SJCRH30 (cell line): ENCODE measurements around the gene DYSF. TPM values are rescaled to one million over a fixed set of nuclear protein-coding genes. Genes with fewer than 3 reads are reported as not detected.

Experiments used
- DNase-seq, 2 experiments: peaks; one replicate each; pipeline ENCODE4 v3.0.0-alpha.2; 2015 to 2020
- H3K27ac ChIP-seq: fragments of 250-450 bp; sonication (Bioruptor Pico); 2 replicates; pipeline ENCODE4 v1.5.1; 2020; ENCODE audit warnings: mild to moderate bottlenecking, moderate library complexity
- H3K27me3 ChIP-seq: fragments of 250-450 bp; sonication (Bioruptor Pico); 2 replicates; pipeline ENCODE4 v1.5.1; 2020; ENCODE audit warnings: mild to moderate bottlenecking, moderate library complexity
- H3K36me3 ChIP-seq: fragments of 250-450 bp; sonication (Bioruptor Pico); 2 replicates; pipeline ENCODE4 v1.5.1; 2020; ENCODE audit warnings: mild to moderate bottlenecking, moderate library complexity
- H3K4me1 ChIP-seq: fragments of 250-450 bp; sonication (Bioruptor Pico); 2 replicates; pipeline ENCODE4 v1.5.1; 2020; ENCODE audit warnings: mild to moderate bottlenecking, moderate library complexity
- H3K4me3 ChIP-seq: fragments of 250-450 bp; sonication (Bioruptor Pico); 2 replicates; pipeline ENCODE4 v1.5.1; 2020; ENCODE audit warnings: mild to moderate bottlenecking, moderate library complexity
- H3K9me3 ChIP-seq: fragments of 250-450 bp; sonication (Bioruptor Pico); replicated peaks from 2 replicates; pipeline ENCODE4 v1.5.1; 2020; ENCODE audit warnings: mild to moderate bottlenecking, moderate library complexity
- total RNA-seq: library from RNA; depleted of rRNA; stranded (reverse); fragments of >200 nt; shearing (Covaris generic); gene quantifications from 2 replicates; pipeline ENCODE4 v1.2.3, GENCODE V29; 2014

The DYSF gene
- total RNA-seq, 1 experiment from 2014 or later = 15.2 TPM

GRCh38 chr2:71601136-71602114 lies 148.1 kb downstream of the DYSF start:
- H3K4me3 ChIP-seq = no peak overlapping the region
- no peak overlapping the region for H3K27ac ChIP-seq
- no peaks in the 10 kb centered on the region for H3K27me3 ChIP-seq
- no peaks in the 10 kb centered on the region; the same call in 1 of the 2 replicates for H3K36me3 ChIP-seq
- H3K9me3 ChIP-seq = no peaks in the 10 kb centered on the region
- no peaks in the 10 kb centered on the region for H3K4me1 ChIP-seq
- DNase-seq = no peak

DNA sequence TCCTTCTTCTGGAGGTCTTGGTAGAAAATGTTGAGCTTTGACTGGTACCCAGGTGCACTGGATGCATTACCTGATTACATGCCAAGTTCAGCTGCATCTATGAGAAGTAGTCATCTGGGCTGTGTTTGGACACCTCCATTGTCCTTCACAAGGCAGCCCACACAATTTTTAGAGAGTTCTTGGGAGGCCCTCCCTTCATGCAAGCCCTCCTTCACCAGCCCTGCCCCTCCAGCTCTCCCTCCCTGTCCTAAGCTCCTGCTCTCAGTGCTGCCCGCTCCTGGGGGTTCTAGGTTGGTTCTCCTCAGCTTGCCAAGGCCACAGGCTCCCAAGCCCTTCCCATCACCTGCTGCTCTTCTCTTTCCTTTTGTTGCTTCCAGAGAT lies 148.7 kb downstream of the DYSF start:
- H3K27ac ChIP-seq = no peak overlapping the region
- no peaks in the 10 kb centered on the region for H3K4me1 ChIP-seq
- no peaks in the 10 kb centered on the region for H3K9me3 ChIP-seq
- DNase-seq = no peak
- H3K36me3 ChIP-seq = no peaks in the 10 kb centered on the region; the same call in 1 of the 2 replicates
- no peaks in the 10 kb centered on the region for H3K27me3 ChIP-seq
- no peak overlapping the region for H3K4me3 ChIP-seq

GRCh38 chr2:71602581-71602980 lies 149.2 kb downstream of the DYSF start:
- Histone ChIP-seq H3K4me1 (no peaks in the 10 kb centered on the region), H3K9me3 (no peaks in the 10 kb centered on the region), H3K36me3 (no peaks in the 10 kb centered on the region; the same call in 1 of the 2 replicates), H3K27ac (no peak overlapping the region), H3K27me3 (no peaks in the 10 kb centered on the region), H3K4me3 (no peak overlapping the region)
- no peak for DNase-seq

DNA sequence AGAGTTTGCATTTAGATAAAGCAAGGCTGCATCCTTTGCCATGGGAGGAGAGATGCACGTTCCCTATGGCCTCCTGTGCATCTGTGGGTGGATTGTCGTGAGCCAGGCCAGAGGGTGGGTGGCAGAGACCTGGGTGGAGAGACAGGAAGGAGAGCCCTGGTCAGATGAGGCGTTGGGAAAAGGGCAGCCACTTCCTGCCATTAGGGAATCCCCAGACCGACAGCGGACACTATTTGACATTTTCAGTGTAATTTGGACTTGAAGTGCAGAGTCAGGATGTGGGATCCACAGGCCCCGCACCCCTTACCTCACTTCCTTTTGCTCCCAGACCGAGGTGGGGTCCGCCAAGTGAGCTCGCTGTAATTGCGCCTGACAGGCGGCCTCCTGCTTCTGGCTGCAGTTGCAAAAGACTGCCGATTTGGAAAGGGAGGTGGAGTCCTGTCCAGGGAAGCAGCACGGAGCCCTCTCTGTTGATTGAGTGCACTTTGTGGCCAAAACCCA lies 150.0 kb downstream of the DYSF start:
- no peak overlapping the region for H3K27ac ChIP-seq
- no peaks in the 10 kb centered on the region; the same call in 1 of the 2 replicates for H3K36me3 ChIP-seq
- no peak overlapping the region for H3K4me3 ChIP-seq
- no peak for DNase-seq
- H3K27me3 ChIP-seq = no peaks in the 10 kb centered on the region
- H3K4me1 ChIP-seq = no peaks in the 10 kb centered on the region
- H3K9me3 ChIP-seq = no peaks in the 10 kb centered on the region

- Histone ChIP-seq H3K27me3 (no peaks in the 10 kb centered on the region), H3K4me1 (no peaks in the 10 kb centered on the region), H3K27ac (no peak overlapping the region), H3K4me3 (no peak overlapping the region), H3K9me3 (no peaks in the 10 kb centered on the region), H3K36me3 (no peaks in the 10 kb centered on the region; the same call in 1 of the 2 replicates)
- no peak for DNase-seq
These were observed 150.7 kb downstream of the DYSF start for GRCh38 chr2:71603851-71604725.

DNA sequence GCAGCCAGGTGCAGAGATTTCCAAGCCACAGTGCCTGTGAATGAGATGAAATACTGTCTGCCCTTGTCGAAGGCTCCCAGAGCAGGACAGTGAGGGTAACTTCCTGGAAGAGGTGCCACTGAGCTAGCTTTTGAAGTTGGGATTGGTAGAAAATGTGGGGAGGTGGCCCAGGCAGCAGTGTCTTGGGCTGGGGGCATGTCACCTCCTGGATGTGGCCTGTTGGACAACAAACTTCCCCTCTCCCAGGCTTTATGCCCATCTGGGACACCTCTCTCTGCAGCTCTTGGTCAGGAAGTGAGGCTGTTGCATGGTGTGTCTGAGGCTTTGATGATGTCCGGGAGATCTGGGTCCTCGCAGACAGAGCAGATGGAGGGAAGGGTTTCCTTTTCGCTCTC lies 151.4 kb downstream of the DYSF start:
- Histone ChIP-seq H3K9me3 (no peaks in the 10 kb centered on the region), H3K27me3 (no peaks in the 10 kb centered on the region), H3K27ac (no peak overlapping the region), H3K4me3 (no peak overlapping the region), H3K4me1 (no peaks in the 10 kb centered on the region), H3K36me3 (no peaks in the 10 kb centered on the region; the same call in 1 of the 2 replicates)
- DNase-seq = no peak

DNA sequence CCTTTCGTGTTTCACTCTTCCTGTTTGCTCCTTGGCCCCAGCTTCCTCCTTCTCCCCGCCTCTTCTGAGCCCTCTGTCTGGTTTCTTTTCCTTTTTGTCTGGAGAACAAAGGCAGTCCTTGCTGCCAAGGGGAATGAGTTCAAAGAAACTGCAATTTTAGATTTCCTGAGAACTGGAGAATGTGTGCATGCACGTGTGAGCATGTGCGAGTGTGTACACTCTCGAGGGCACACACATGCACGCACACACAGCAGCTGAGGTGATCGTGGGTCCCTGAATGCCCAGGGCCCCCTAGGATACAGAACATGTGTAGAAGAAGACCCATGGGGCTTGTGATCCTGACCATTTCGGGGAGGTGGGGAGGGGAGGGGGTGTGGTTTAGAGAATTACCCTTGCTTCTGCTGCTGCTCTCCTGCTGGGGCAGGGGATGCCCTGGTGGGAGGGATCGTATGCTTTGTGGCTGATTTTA lies 151.8 kb downstream of the DYSF start:
- no peaks in the 10 kb centered on the region for H3K27me3 ChIP-seq
- no peaks in the 10 kb centered on the region; the same call in 1 of the 2 replicates for H3K36me3 ChIP-seq
- no peak for DNase-seq
- H3K27ac ChIP-seq = no peak overlapping the region
- H3K9me3 ChIP-seq = no peaks in the 10 kb centered on the region
- H3K4me1 ChIP-seq = no peaks in the 10 kb centered on the region
- no peak overlapping the region for H3K4me3 ChIP-seq

- H3K4me3 ChIP-seq = no peak overlapping the region
- DNase-seq = no peak
These were observed 152.4 kb downstream of the DYSF start for GRCh38 chr2:71605781-71606241.

DNA sequence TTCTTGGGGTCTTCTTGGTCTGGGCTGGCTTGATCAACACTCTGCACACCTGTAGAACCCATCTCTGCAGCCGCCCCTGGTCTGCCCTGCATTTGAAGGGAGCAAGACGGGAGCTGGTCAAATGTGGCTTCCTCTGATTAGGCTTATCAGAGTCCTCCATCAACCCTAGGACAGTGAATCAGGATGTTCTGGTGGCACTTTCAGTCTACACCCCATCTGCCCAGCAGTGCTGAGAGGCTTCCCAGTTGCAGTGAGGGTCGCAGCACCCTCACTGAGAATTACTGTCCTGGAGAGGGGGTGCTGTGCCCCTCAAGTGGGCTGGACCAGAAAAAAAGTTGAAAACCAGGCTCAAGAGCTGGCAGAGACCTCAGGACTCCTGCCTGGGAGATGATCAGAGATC lies 152.9 kb downstream of the DYSF start:
- Histone ChIP-seq H3K9me3 (no peaks in the 10 kb centered on the region), H3K27ac (no peak overlapping the region), H3K4me3 (no peak overlapping the region), H3K4me1 (no peaks in the 10 kb centered on the region), H3K27me3 (no peaks in the 10 kb centered on the region), H3K36me3 (no peaks in the 10 kb centered on the region; the same call in 1 of the 2 replicates)
- DNase-seq = no peak

More at GRCh38 chr2:71605781-71606241, 152.4 kb downstream of the DYSF start:
- Histone ChIP-seq H3K27ac (no peak overlapping the region), H3K27me3 (no peaks in the 10 kb centered on the region), H3K36me3 (no peaks in the 10 kb centered on the region; the same call in 1 of the 2 replicates), H3K9me3 (no peaks in the 10 kb centered on the region), H3K4me1 (no peaks in the 10 kb centered on the region)

- no peaks in the 10 kb centered on the region for H3K9me3 ChIP-seq
- no peak overlapping the region for H3K4me3 ChIP-seq
- H3K27ac ChIP-seq = no peak overlapping the region
- DNase-seq = no peak
- no peaks in the 10 kb centered on the region for H3K4me1 ChIP-seq
- H3K36me3 ChIP-seq = no peaks in the 10 kb centered on the region
- no peaks in the 10 kb centered on the region for H3K27me3 ChIP-seq
These were observed 154.0 kb downstream of the DYSF start for GRCh38 chr2:71607151-71607889.

GRCh38 chr2:71608034-71608433 lies 154.7 kb downstream of the DYSF start:
- Histone ChIP-seq H3K4me1 (no peaks in the 10 kb centered on the region), H3K27me3 (no peaks in the 10 kb centered on the region), H3K4me3 (no peak overlapping the region), H3K36me3 (no peaks in the 10 kb centered on the region; the same call in 1 of the 2 replicates), H3K27ac (no peak overlapping the region), H3K9me3 (no peaks in the 10 kb centered on the region)
- DNase-seq = no peak

DNA sequence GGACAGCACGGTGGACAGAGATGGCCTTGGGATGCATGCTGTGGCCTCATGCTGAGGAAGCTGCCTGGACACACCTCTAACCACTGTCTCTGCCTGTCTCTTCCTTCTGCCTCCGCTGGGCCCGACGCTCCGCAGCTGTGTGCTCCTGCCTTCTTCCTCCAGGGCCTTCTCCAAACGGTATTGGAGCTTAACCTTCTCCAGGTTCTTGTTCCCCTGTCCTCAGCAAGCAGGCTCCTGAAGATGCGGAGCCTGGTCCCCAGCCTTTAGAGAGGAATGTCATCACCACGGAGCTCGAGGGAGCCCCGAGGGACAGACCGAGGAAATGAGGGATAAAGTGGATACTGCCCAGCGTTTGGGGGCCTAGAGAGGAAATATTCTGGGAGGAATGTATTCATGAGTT lies 155.1 kb downstream of the DYSF start:
- H3K4me3 ChIP-seq = no peak overlapping the region
- no peak for DNase-seq
- H3K27ac ChIP-seq = no peak overlapping the region
- no peaks in the 10 kb centered on the region for H3K27me3 ChIP-seq
- H3K36me3 ChIP-seq = no peaks in the 10 kb centered on the region; the same call in 1 of the 2 replicates
- no peaks in the 10 kb centered on the region for H3K4me1 ChIP-seq
- no peaks in the 10 kb centered on the region for H3K9me3 ChIP-seq

GRCh38 chr2:71609029-71609428 lies 155.7 kb downstream of the DYSF start:
- no peaks in the 10 kb centered on the region for H3K9me3 ChIP-seq
- no peak overlapping the region for H3K27ac ChIP-seq
- DNase-seq = no peak
- no peaks in the 10 kb centered on the region for H3K4me1 ChIP-seq
- no peak overlapping the region for H3K4me3 ChIP-seq
- H3K36me3 ChIP-seq = no peaks in the 10 kb centered on the region; the same call in 1 of the 2 replicates
- H3K27me3 ChIP-seq = no peaks in the 10 kb centered on the region

GRCh38 chr2:71609441-71609840 lies 156.1 kb downstream of the DYSF start:
- H3K36me3 ChIP-seq = no peaks in the 10 kb centered on the region; the same call in 1 of the 2 replicates
- H3K9me3 ChIP-seq = no peaks in the 10 kb centered on the region
- H3K4me3 ChIP-seq = no peak overlapping the region
- no peaks in the 10 kb centered on the region for H3K4me1 ChIP-seq
- no peak overlapping the region for H3K27ac ChIP-seq
- peak in 1 of 2 experiments; percentile 0 for DNase-seq
- no peaks in the 10 kb centered on the region for H3K27me3 ChIP-seq
